Left ventricle myocardium inferior (tissue), 1 donor: ENCODE data around the gene FARP2. TPM values are rescaled to one million over a fixed set of nuclear protein-coding genes. Genes with fewer than 3 reads are reported as not detected.

Experiments used
- DNase-seq: peaks from one replicate; pipeline ENCODE4 v3.0.0-alpha.2; 2020
- H3K27ac ChIP-seq: fragments of 200-600 bp; replicated peaks from 2 replicates; pipeline ENCODE4 v1.8.0; 2021
- H3K27me3 ChIP-seq: fragments of 200-600 bp; 2 replicates; pipeline ENCODE4 v1.8.0; 2021; ENCODE audit warnings: low read depth
- H3K36me3 ChIP-seq: fragments of 200-600 bp; 2 replicates; pipeline ENCODE4 v1.8.0; 2021
- H3K4me1 ChIP-seq: fragments of 200-600 bp; 2 replicates; pipeline ENCODE4 v1.8.0; 2021
- H3K4me3 ChIP-seq: fragments of 200-600 bp; 2 replicates; pipeline ENCODE4 v1.8.0; 2021; ENCODE audit warnings: mild to moderate bottlenecking, moderate library complexity
- H3K9me3 ChIP-seq: fragments of 200-600 bp; replicated peaks from 2 replicates; pipeline ENCODE4 v1.8.0; 2021
- intact Hi-C: fragments of 100-400 bp; cut with micrococcal nuclease; formaldehyde crosslinking; loops from one replicate; pipeline ENCODE4 v1.11.0; 2022
- total RNA-seq: library from RNA; stranded (reverse); fragmentation: NEBNext Ultra II Directional; extraction: Animal tissue kit (Norgen Biotek cat#: 25700); gene quantifications from one replicate; pipeline ENCODE4 v1.2.1, GENCODE V29; 2021
- TF ChIP-seq, protein P1 (sequence below): fragments of 200-600 bp; IDR thresholded peaks from 2 replicates; pipeline ENCODE4 v1.8.0; 2021; ENCODE audit warnings: antibody characterized with exemption, mild to moderate bottlenecking, borderline replicate concordance
- donor health status: DM: no; HTN: yes; CAD: no; lungs with severe emphysema.

The FARP2 gene
- total RNA-seq, 1 donor from 2014 or later = 16.5 TPM

- TF ChIP-seq, protein P1, sequence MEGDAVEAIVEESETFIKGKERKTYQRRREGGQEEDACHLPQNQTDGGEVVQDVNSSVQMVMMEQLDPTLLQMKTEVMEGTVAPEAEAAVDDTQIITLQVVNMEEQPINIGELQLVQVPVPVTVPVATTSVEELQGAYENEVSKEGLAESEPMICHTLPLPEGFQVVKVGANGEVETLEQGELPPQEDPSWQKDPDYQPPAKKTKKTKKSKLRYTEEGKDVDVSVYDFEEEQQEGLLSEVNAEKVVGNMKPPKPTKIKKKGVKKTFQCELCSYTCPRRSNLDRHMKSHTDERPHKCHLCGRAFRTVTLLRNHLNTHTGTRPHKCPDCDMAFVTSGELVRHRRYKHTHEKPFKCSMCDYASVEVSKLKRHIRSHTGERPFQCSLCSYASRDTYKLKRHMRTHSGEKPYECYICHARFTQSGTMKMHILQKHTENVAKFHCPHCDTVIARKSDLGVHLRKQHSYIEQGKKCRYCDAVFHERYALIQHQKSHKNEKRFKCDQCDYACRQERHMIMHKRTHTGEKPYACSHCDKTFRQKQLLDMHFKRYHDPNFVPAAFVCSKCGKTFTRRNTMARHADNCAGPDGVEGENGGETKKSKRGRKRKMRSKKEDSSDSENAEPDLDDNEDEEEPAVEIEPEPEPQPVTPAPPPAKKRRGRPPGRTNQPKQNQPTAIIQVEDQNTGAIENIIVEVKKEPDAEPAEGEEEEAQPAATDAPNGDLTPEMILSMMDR = no peak
- no peak overlapping the region for H3K27ac ChIP-seq
- H3K4me1 ChIP-seq = no peaks in the 10 kb centered on the region
- H3K4me3 ChIP-seq = no peak overlapping the region
- H3K36me3 ChIP-seq = peaks cover 55% of the 10 kb centered on the region
- H3K27me3 ChIP-seq = no peaks in the 10 kb centered on the region
- intact Hi-C loops = no loop called here
- H3K9me3 ChIP-seq = peaks cover 5% of the 10 kb centered on the region
- DNase-seq = no peak
Measured at GRCh38 chr2:241430178-241430577, 74.1 kb downstream of the FARP2 start.

DNA sequence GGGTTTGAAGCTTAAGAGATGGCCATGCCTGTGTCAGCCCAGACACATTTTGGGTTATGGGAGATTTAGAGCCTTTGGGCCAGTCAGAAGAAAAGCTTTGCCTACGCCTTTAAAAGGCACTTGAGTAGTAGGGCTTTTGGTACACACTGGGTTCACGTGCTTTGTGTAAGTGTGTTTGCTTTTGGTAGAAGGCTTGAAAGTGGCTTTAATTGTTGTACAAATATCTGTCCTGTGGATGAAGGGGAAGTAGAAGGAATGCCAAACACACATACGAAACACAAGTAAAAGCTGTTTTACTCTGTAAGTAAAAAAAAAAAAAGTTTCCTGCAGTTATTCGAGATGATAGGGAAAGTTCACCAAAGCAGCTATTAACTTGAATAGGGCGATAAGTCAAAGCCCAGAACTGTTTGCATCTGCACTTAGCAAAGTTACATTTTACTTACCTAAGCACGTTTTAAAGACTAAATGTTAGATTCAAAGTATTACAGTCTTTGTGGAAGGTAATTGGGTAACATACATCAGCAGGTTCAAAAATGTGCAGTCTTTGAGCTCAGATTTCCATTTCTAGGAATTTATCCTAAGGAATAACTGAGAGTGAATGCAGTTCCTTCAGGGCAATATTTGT, 76.9 kb downstream of the FARP2 start:
- Histone ChIP-seq H3K36me3 (peaks cover 75% of the 10 kb centered on the region), H3K4me3 (no peak overlapping the region), H3K27me3 (no peaks in the 10 kb centered on the region), H3K27ac (no peak overlapping the region), H3K4me1 (no peaks in the 10 kb centered on the region), H3K9me3 (peaks cover 5% of the 10 kb centered on the region)
- no peak for DNase-seq
- TF ChIP-seq, protein P1 = no peak
- intact Hi-C loops = no loop called here

DNA sequence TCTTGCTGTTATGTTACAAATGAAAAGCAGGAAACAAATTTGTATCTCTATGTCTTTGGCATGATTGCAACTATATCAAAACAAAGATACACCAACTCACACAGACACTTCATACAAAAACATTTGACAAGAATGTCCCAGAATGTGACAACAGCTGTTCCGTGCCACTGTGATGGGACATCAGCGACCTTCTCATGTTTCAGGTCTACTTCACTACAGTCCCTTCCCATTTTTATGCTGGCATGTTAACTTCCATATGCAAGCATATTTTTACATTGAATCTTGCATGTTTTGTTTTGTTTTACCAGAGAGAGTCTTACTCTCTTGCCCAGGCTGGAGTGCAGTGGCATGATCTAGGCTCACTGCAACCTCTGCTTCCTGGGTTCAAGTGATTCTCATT, 81.1 kb downstream of the FARP2 start:
- H3K4me3 ChIP-seq = no peak overlapping the region
- intact Hi-C loops = no loop called here
- no peaks in the 10 kb centered on the region for H3K27me3 ChIP-seq
- H3K9me3 ChIP-seq = no peaks in the 10 kb centered on the region
- H3K36me3 ChIP-seq = peaks cover 84% of the 10 kb centered on the region
- no peak for DNase-seq
- H3K27ac ChIP-seq = no peak overlapping the region
- TF ChIP-seq, protein P1 = no peak
- no peaks in the 10 kb centered on the region for H3K4me1 ChIP-seq

- Histone ChIP-seq H3K27me3 (no peaks in the 10 kb centered on the region), H3K36me3 (peaks cover 88% of the 10 kb centered on the region), H3K27ac (no peak overlapping the region), H3K4me3 (no peak overlapping the region), H3K9me3 (no peaks in the 10 kb centered on the region), H3K4me1 (no peaks in the 10 kb centered on the region)
- no peak for DNase-seq
- intact Hi-C loops = no loop called here
- TF ChIP-seq, protein P1 = no peak
Measured at GRCh38 chr2:241441492-241441891, 85.4 kb downstream of the FARP2 start.

DNA sequence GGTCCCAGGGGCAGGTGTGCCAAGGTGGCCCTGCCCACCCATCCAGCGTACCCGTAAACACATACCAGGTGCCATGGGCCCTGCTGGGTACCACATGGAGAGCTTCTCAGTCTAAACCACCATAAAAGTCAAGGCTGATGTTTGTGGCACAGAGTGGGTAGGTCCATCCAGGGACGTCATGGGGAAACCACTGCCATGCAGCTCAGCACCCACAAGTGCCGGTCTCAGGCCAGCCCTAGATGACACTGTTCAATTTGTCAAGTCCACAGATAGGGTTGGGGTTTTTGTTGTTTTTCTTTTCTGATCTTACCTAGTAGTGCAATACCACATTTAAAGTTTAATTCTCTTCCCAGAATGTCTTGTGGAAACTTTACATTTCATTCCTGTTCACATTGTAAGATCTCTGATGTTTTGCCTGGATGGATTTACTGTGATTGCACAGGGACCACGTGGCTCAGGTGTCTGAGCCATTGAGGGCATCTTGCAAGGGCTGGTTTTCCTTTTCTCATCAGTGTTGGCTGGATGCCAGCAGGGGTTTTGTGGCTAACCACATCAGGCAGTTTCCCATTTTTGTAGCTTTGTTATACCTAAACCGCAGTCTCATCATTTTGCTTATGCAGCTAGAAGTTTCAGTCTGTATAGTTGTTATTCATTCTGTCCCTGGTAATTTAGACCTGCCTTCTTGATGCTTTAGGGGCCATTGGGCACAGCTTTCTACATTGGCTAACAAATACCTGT, 87.6 kb downstream of the FARP2 start:
- no peak overlapping the region for H3K27ac ChIP-seq
- DNase-seq = peak; percentile 27

More for the DNA sequence above, 87.6 kb downstream of the FARP2 start:
- Histone ChIP-seq H3K4me1 (no peaks in the 10 kb centered on the region), H3K27me3 (no peaks in the 10 kb centered on the region), H3K4me3 (no peak overlapping the region), H3K9me3 (no peaks in the 10 kb centered on the region), H3K36me3 (peaks cover 76% of the 10 kb centered on the region)
- intact Hi-C loops = no loop called here
- TF ChIP-seq, protein P1 = no peak
